Keratinocyte (primary cell): ENCODE results near the gene GBGT1.

Source experiments
- EZH2 ChIP-seq: IDR thresholded peaks from one replicate; pipeline ENCODE4 v1.6.1; 2012; ENCODE audit warnings: inconsistent platforms, mild to moderate bottlenecking, low read length, moderate library complexity
- TF ChIP-seq, protein P1 (sequence below), 3 experiments: IDR thresholded peaks in 1 of 3; conservative IDR thresholded peaks in 1 of 3; optimal IDR thresholded peaks in 1 of 3; 2 replicates in 2 of 3; 3 replicates in 1 of 3; pipeline versions ENCODE3 to v1.5.1; 2011; ENCODE audit warnings: low read length in 3 of 3, mild to moderate bottlenecking in 3 of 3, moderate library complexity in 2 of 3, control low read depth in 1 of 3, inconsistent platforms in 1 of 3; ENCODE audit not compliant: insufficient read depth in 2 of 3; ENCODE audit errors: extremely low read depth in 1 of 3

DNA sequence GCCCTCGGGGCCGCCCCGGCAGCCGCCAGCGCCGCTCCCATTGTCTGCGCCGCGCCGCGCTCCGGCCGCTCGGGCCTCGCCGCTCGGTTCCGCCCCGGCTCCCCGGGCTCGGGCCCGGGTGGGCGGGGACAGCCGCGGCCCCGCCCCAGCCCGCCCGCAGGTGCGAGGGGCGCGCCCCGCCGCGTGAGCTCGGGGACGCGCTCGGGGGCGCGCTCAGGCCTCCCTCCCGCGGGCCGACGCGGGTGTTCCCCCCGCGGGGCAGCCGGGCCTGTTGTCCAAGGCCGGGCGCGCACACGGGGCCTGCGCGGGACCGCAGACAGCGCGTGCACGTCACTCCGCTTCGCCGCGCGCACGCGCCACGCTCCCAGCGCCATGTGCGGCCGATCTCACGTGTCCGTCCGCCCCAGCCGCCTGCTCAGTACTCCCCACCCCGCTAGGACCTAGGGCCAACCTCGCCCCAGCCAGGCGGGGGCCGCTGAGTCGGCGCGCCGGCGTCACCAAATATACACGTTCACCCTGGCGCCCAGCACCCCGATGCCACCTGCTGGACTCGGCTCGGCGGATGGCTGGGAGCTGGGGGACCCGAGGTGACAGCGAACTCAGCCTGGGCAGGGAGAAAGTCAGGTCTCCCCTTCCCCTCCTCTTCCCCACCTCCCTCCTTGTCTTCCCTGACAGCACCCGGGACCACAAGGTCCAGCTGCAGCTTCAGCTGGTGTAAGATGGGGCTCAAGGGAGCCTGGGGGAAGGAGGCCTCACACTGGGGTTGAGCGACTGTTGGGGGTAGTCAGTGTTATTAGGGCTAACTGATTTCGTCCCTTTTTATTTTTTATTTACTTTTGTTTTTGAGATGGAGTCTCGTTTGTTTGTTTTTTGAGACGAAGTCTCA lies 14.3 kb downstream of the GBGT1 start:
- TF ChIP-seq, protein P1, sequence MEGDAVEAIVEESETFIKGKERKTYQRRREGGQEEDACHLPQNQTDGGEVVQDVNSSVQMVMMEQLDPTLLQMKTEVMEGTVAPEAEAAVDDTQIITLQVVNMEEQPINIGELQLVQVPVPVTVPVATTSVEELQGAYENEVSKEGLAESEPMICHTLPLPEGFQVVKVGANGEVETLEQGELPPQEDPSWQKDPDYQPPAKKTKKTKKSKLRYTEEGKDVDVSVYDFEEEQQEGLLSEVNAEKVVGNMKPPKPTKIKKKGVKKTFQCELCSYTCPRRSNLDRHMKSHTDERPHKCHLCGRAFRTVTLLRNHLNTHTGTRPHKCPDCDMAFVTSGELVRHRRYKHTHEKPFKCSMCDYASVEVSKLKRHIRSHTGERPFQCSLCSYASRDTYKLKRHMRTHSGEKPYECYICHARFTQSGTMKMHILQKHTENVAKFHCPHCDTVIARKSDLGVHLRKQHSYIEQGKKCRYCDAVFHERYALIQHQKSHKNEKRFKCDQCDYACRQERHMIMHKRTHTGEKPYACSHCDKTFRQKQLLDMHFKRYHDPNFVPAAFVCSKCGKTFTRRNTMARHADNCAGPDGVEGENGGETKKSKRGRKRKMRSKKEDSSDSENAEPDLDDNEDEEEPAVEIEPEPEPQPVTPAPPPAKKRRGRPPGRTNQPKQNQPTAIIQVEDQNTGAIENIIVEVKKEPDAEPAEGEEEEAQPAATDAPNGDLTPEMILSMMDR (optimal IDR thresholded peaks at IDR 0.05 in 1 of 3, IDR thresholded peaks at IDR 0.05 in 1 of 3, conservative IDR thresholded peaks at IDR 0.05 in 1 of 3; ENCODE audit: extremely low read depth in 1 of 3, insufficient read depth in 2 of 3, low read length in 3 of 3): peak in 1 of 3 experiments; percentile 40
- no peak for TF ChIP-seq EZH2
